ENCODE data around the gene ENTPD2. TPM values are rescaled to one million over a fixed set of nuclear protein-coding genes. Genes with fewer than 3 reads are reported as not detected.
A peak's percentile ranks its signal among the peaks of the same experiment; 100 is the strongest.

Gene ENTPD2
- total RNA-seq, 3 donors from 2014 or later (not counting 1 experiment from before 2014, with no cell fraction given), result not detected

- peaks cover 8 to 9% of the 10 kb centered on the region in 2 donors for H3K27me3 Mint-ChIP-seq (ENCODE audit: low read depth in 2 of 2)
- Histone ChIP-seq H3K36me3 (ENCODE audit: control insufficient read depth, insufficient read depth, low read length) (no peaks in the 10 kb centered on the region), H3K27me3 (ENCODE audit: control insufficient read depth, insufficient read depth, low read length) (peaks cover 29% of the 10 kb centered on the region), H3K9me3 (ENCODE audit: control insufficient read depth, insufficient read depth, low read length) (no peaks in the 10 kb centered on the region), H3K27ac (ENCODE audit: low read length) (no peak overlapping the region), H3K4me3 (ENCODE audit: low read length) (no peak overlapping the region), H3K4me1 (ENCODE audit: control insufficient read depth, insufficient read depth, low read length) (peaks cover 27% of the 10 kb centered on the region)
- WGBS (ENCODE audit: insufficient coverage), result 68% methylated on average over 16 of the region's 16 CpGs
- ATAC-seq (no peak), DNase-seq (no peak)
- no peak for TF ChIP-seq CTCF (IDR thresholded peaks at IDR 0.05)
- no peaks in the 10 kb centered on the region for H3K36me3 Mint-ChIP-seq
- H3K9me3 Mint-ChIP-seq, result no peaks in the 10 kb centered on the region
- H3K27ac Mint-ChIP-seq, result no peak overlapping the region
- intact Hi-C loops (cut with micrococcal nuclease), result no loop called here
- no peak overlapping the region for H3K4me3 Mint-ChIP-seq
- peaks cover 0 to 7% of the 10 kb centered on the region in 2 donors for H3K4me1 Mint-ChIP-seq
These were observed 12.7 kb downstream of the ENTPD2 start for GRCh38 chr9:137041124-137041523.

- no peak overlapping the region for H3K4me3 ChIP-seq (ENCODE audit: low read length)
- peaks cover 27% of the 10 kb centered on the region for H3K4me1 ChIP-seq (ENCODE audit: control insufficient read depth, insufficient read depth, low read length)
- 91% methylated on average over 23 of the region's 23 CpGs for WGBS (ENCODE audit: insufficient coverage)
- DNase-seq (no peak), ATAC-seq (peak in 1 of 3 donors; percentile 26)
- H3K27me3 Mint-ChIP-seq (ENCODE audit: low read depth in 2 of 2), result peaks cover 8 to 9% of the 10 kb centered on the region in 2 donors
- H3K27ac ChIP-seq (ENCODE audit: low read length), result no peak overlapping the region
- no peak for TF ChIP-seq CTCF (IDR thresholded peaks at IDR 0.05)
- peaks cover 26% of the 10 kb centered on the region for H3K27me3 ChIP-seq (ENCODE audit: control insufficient read depth, insufficient read depth, low read length)
- intact Hi-C loops (cut with micrococcal nuclease), result no loop called here
- no peaks in the 10 kb centered on the region for H3K9me3 ChIP-seq (ENCODE audit: control insufficient read depth, insufficient read depth, low read length)
- no peaks in the 10 kb centered on the region for H3K36me3 ChIP-seq (ENCODE audit: control insufficient read depth, insufficient read depth, low read length)
- H3K36me3 Mint-ChIP-seq, result no peaks in the 10 kb centered on the region
- H3K4me1 Mint-ChIP-seq, result peaks cover 0 to 7% of the 10 kb centered on the region in 2 donors
- H3K27ac Mint-ChIP-seq, result no peak overlapping the region
- H3K4me3 Mint-ChIP-seq, result no peak overlapping the region
- no peaks in the 10 kb centered on the region for H3K9me3 Mint-ChIP-seq
These were observed 13.3 kb downstream of the ENTPD2 start for GRCh38 chr9:137040568-137040967.

- H3K27me3 ChIP-seq (ENCODE audit: control insufficient read depth, insufficient read depth, low read length), result peaks cover 20% of the 10 kb centered on the region
- TF ChIP-seq CTCF (IDR thresholded peaks at IDR 0.05), result no peak
- H3K4me1 Mint-ChIP-seq, result peaks cover 8% of the 10 kb centered on the region in 2 donors
- DNase-seq (no peak), ATAC-seq (no peak)
- H3K36me3 ChIP-seq (ENCODE audit: control insufficient read depth, insufficient read depth, low read length), result no peaks in the 10 kb centered on the region
- no peak overlapping the region for H3K27ac ChIP-seq (ENCODE audit: low read length)
- H3K4me3 ChIP-seq (ENCODE audit: low read length), result no peak overlapping the region
- 93% methylated on average over 29 of the region's 32 CpGs for WGBS (ENCODE audit: insufficient coverage)
- H3K27ac Mint-ChIP-seq, result no peak overlapping the region
- no peak overlapping the region for H3K4me3 Mint-ChIP-seq
- H3K9me3 Mint-ChIP-seq, result no peaks in the 10 kb centered on the region
- intact Hi-C loops (cut with micrococcal nuclease), result no loop called here
- H3K4me1 ChIP-seq (ENCODE audit: control insufficient read depth, insufficient read depth, low read length), result peaks cover 27% of the 10 kb centered on the region
- peaks cover 2 to 4% of the 10 kb centered on the region in 2 donors for H3K27me3 Mint-ChIP-seq (ENCODE audit: low read depth in 2 of 2)
- H3K9me3 ChIP-seq (ENCODE audit: control insufficient read depth, insufficient read depth, low read length), result no peaks in the 10 kb centered on the region
- H3K36me3 Mint-ChIP-seq, result no peaks in the 10 kb centered on the region
These were observed 14.1 kb downstream of the ENTPD2 start for GRCh38 chr9:137039611-137040366.

GRCh38 chr9:137038916-137039315, 14.9 kb downstream of the ENTPD2 start:
- Histone ChIP-seq H3K36me3 (ENCODE audit: control insufficient read depth, insufficient read depth, low read length) (no peaks in the 10 kb centered on the region), H3K4me3 (ENCODE audit: low read length) (no peak overlapping the region), H3K4me1 (ENCODE audit: control insufficient read depth, insufficient read depth, low read length) (peaks cover 26% of the 10 kb centered on the region), H3K9me3 (ENCODE audit: control insufficient read depth, insufficient read depth, low read length) (no peaks in the 10 kb centered on the region), H3K27ac (ENCODE audit: low read length) (no peak overlapping the region), H3K27me3 (ENCODE audit: control insufficient read depth, insufficient read depth, low read length) (peaks cover 11% of the 10 kb centered on the region)
- WGBS (ENCODE audit: insufficient coverage), result 91% methylated on average over 8 of the region's 9 CpGs
- Mint-ChIP-seq H3K27me3 (ENCODE audit: low read depth in 2 of 2) (no peaks in the 10 kb centered on the region), H3K4me1 (peaks cover 12 to 15% of the 10 kb centered on the region in 2 donors), H3K9me3 (no peaks in the 10 kb centered on the region), H3K4me3 (no peak overlapping the region), H3K36me3 (no peaks in the 10 kb centered on the region), H3K27ac (no peak overlapping the region)
- intact Hi-C loops (cut with micrococcal nuclease), result no loop called here
- ATAC-seq, result no peak
- DNase-seq, result no peak
- no peak for TF ChIP-seq CTCF (IDR thresholded peaks at IDR 0.05)
